NK-92 (cell line): ENCODE measurements around the gene UPK3BL1.
"Not testable (repeated sequence)": the region's sequence is repeated elsewhere in the genome, so short reads cannot be mapped to it uniquely, and the experiment has no call there.

ENCODE experiments used
- DNase-seq: peaks from one replicate; lab custom pipeline; 2025; ENCODE audit not compliant: unreplicated experiment; lab: John Stamatoyannopoulos, UW

Gene UPK3BL1

DNA sequence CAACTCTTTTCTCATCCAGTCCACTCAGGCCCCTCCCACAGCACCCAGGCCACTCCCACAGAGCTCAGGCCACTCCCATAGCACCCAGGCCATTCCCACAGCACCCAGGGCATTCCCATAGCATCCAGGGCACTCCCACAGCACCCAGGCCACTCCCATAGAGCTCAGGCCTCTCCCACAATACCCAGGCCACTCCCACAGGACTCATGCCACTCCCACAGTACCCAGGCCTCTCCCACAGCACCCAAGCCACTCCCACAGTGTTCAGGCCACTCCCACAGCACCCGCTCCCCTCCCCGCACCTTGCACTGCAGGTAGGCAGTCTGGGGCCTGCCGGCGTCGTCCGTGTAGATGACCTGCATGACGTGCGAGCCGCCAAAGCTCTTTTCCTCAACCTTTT is 52.7 kb downstream of the UPK3BL1 start:
- DNase-seq: not testable (repeated sequence)
